ENCODE results near the gene JUND. TPM values are rescaled to one million over a fixed set of nuclear protein-coding genes. Genes with fewer than 3 reads are reported as not detected.
A peak's percentile ranks its signal among the peaks of the same experiment; 100 is the strongest.

The JUND gene
- total RNA-seq, 1 donor from 2014 or later: 111 TPM

GRCh38 chr19:18271433-18271841, 10.0 kb downstream of the JUND start:
- no peak overlapping the region for H3K4me3 ChIP-seq (ENCODE audit: low read length in 3 of 3)
- H3K27ac ChIP-seq (ENCODE audit: low read depth, low read length): no peak overlapping the region
- no peak overlapping the region for H3K9ac ChIP-seq (ENCODE audit: low read depth in 1 of 3, low read length in 3 of 3)

GRCh38 chr19:18270326-18270725, 11.1 kb downstream of the JUND start:
- Histone ChIP-seq H3K4me3 (ENCODE audit: low read length in 3 of 3) (no peak overlapping the region), H3K27ac (ENCODE audit: low read depth, low read length) (no peak overlapping the region), H3K9ac (ENCODE audit: low read depth in 1 of 3, low read length in 3 of 3) (no peak overlapping the region), H3K27me3 (ENCODE audit: control insufficient read depth in 3 of 3, insufficient read depth in 3 of 3, low read length in 3 of 3) (no peaks in the 10 kb centered on the region), H3K9me3 (ENCODE audit: control insufficient read depth in 3 of 3, low read length in 3 of 3) (no peaks in the 10 kb centered on the region), H3K36me3 (ENCODE audit: control insufficient read depth in 3 of 3, insufficient read depth in 3 of 3, low read length in 3 of 3) (peaks cover 14 to 24% (median 18%) of the 10 kb centered on the region in 3 donors), H3K4me1 (ENCODE audit: control insufficient read depth in 3 of 3, insufficient read depth in 3 of 3, low read length in 3 of 3) (peaks cover 12 to 19% (median 16%) of the 10 kb centered on the region in 3 donors)

More at GRCh38 chr19:18271433-18271841, 10.0 kb downstream of the JUND start:
- Histone ChIP-seq H3K4me1 (ENCODE audit: control insufficient read depth in 3 of 3, insufficient read depth in 3 of 3, low read length in 3 of 3) (peaks cover 18 to 26% (median 25%) of the 10 kb centered on the region in 3 donors), H3K27me3 (ENCODE audit: control insufficient read depth in 3 of 3, insufficient read depth in 3 of 3, low read length in 3 of 3) (no peaks in the 10 kb centered on the region), H3K36me3 (ENCODE audit: control insufficient read depth in 3 of 3, insufficient read depth in 3 of 3, low read length in 3 of 3) (peaks cover 10 to 13% (median 13%) of the 10 kb centered on the region in 3 donors), H3K9me3 (ENCODE audit: control insufficient read depth in 3 of 3, low read length in 3 of 3) (no peaks in the 10 kb centered on the region)

GRCh38 chr19:18269070-18269723, 12.2 kb downstream of the JUND start:
- Histone ChIP-seq H3K9ac (ENCODE audit: low read depth in 1 of 3, low read length in 3 of 3) (no peak overlapping the region), H3K9me3 (ENCODE audit: control insufficient read depth in 3 of 3, low read length in 3 of 3) (no peaks in the 10 kb centered on the region), H3K27ac (ENCODE audit: low read depth, low read length) (no peak overlapping the region), H3K27me3 (ENCODE audit: control insufficient read depth in 3 of 3, insufficient read depth in 3 of 3, low read length in 3 of 3) (no peaks in the 10 kb centered on the region), H3K4me3 (ENCODE audit: low read length in 3 of 3) (no peak overlapping the region), H3K36me3 (ENCODE audit: control insufficient read depth in 3 of 3, insufficient read depth in 3 of 3, low read length in 3 of 3) (peaks cover 14 to 32% (median 24%) of the 10 kb centered on the region in 3 donors), H3K4me1 (ENCODE audit: control insufficient read depth in 3 of 3, insufficient read depth in 3 of 3, low read length in 3 of 3) (peaks cover under 1 to 18% (median 13%) of the 10 kb centered on the region in 3 donors)

DNA sequence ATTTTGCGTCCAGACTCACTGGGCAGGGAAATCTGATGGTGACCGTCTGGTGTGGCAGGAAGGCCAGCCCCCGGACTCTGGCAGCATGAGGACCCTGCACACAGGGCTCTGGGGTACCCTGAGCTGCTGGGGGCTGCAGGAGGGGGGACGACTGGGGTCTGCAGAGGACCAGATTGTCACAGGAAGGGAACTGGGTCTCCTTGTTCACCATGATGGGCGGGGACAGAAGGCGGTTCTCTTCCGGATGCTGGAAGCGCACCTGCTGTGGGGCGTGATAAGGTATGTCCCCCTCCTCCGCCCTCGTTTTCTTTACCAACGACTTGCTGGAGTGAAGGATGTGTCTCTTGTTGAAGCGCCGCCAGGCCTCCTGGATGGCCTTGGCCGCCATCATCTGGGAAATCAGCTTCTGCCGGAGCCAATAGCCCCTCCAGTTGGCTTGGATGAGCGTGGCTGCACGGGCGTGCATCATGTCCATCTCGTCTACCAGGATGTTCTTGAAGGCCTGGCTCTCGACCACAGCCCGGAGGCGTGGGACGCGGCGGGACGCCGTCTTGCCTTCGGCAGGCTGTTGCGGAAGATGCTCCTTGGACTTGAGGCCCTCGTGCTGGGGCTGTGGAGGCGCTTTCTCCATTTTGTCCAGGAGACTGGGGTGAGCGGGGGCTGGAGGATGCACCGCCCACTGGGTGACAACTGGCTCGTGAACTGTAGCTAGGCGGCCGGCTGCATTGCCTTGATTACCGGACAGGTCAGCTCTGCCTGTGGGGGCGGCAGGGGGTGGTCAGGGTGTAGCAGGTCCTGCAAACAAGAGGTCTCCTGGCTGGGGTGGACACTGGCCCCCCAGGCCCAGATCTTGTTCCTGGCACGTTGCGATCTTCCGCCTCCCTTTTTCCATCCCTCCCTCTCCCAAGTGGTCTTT, 14.4 kb downstream of the JUND start:
- Histone ChIP-seq H3K9me3 (ENCODE audit: control insufficient read depth in 3 of 3, low read length in 3 of 3) (no peaks in the 10 kb centered on the region), H3K36me3 (ENCODE audit: control insufficient read depth in 3 of 3, insufficient read depth in 3 of 3, low read length in 3 of 3) (peaks cover 14 to 34% (median 31%) of the 10 kb centered on the region in 3 donors), H3K27me3 (ENCODE audit: control insufficient read depth in 3 of 3, insufficient read depth in 3 of 3, low read length in 3 of 3) (no peaks in the 10 kb centered on the region), H3K4me1 (ENCODE audit: control insufficient read depth in 3 of 3, insufficient read depth in 3 of 3, low read length in 3 of 3) (peaks cover 0 to 11% (median 7%) of the 10 kb centered on the region in 3 donors), H3K9ac (ENCODE audit: low read depth in 1 of 3, low read length in 3 of 3) (no peak overlapping the region), H3K27ac (ENCODE audit: low read depth, low read length) (no peak overlapping the region), H3K4me3 (ENCODE audit: low read length in 3 of 3) (no peak overlapping the region)

- H3K4me1 ChIP-seq (ENCODE audit: control insufficient read depth in 3 of 3, insufficient read depth in 3 of 3, low read length in 3 of 3): peaks cover 0 to 11% (median 7%) of the 10 kb centered on the region in 3 donors
- H3K36me3 ChIP-seq (ENCODE audit: control insufficient read depth in 3 of 3, insufficient read depth in 3 of 3, low read length in 3 of 3): peaks cover 14 to 34% (median 31%) of the 10 kb centered on the region in 3 donors
- H3K4me3 ChIP-seq (ENCODE audit: low read length in 3 of 3): no peak overlapping the region
- no peaks in the 10 kb centered on the region for H3K9me3 ChIP-seq (ENCODE audit: control insufficient read depth in 3 of 3, low read length in 3 of 3)
- no peaks in the 10 kb centered on the region for H3K27me3 ChIP-seq (ENCODE audit: control insufficient read depth in 3 of 3, insufficient read depth in 3 of 3, low read length in 3 of 3)
- H3K27ac ChIP-seq (ENCODE audit: low read depth, low read length): no peak overlapping the region
- no peak overlapping the region for H3K9ac ChIP-seq (ENCODE audit: low read depth in 1 of 3, low read length in 3 of 3)
Observed at GRCh38 chr19:18265582-18265981, 15.8 kb downstream of the JUND start.

DNA sequence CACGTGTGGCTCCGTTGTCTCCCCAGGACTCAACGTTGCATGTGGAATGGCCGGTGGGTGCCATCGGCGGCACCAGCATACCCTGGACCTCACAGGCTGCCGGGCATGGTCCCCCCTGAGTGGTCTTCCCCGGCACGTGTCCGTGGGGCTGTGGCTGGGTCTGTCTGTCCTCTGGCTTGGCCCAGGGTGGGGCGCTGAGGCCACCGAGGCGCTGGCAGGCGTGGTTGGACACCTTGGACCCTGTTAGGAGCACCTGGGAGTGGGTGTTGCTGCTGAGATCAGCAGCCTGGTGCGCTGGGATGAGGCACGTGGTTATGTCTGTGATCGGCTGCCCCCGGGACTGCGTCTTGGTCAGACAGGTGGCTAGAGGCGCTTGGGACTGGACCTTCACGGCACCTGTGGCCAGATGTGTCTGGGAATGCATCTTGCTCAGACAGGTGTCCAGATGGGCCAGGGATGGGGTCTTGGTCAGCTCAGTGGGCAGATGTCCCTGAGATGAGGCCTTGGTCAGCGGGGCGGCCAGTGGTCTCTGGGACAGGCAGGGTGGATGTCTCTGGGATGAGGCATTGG, 16.4 kb downstream of the JUND start:
- H3K4me1 ChIP-seq (ENCODE audit: control insufficient read depth in 3 of 3, insufficient read depth in 3 of 3, low read length in 3 of 3): peaks cover 0 to 11% (median 7%) of the 10 kb centered on the region in 3 donors
- H3K9ac ChIP-seq (ENCODE audit: low read depth in 1 of 3, low read length in 3 of 3): peak overlapping the region in 1 of 3 donors; percentile 45
- H3K36me3 ChIP-seq (ENCODE audit: control insufficient read depth in 3 of 3, insufficient read depth in 3 of 3, low read length in 3 of 3): peaks cover 14 to 34% (median 31%) of the 10 kb centered on the region in 3 donors
- no peak overlapping the region for H3K27ac ChIP-seq (ENCODE audit: low read depth, low read length)
- H3K27me3 ChIP-seq (ENCODE audit: control insufficient read depth in 3 of 3, insufficient read depth in 3 of 3, low read length in 3 of 3): no peaks in the 10 kb centered on the region
- H3K4me3 ChIP-seq (ENCODE audit: low read length in 3 of 3): no peak overlapping the region
- no peaks in the 10 kb centered on the region for H3K9me3 ChIP-seq (ENCODE audit: control insufficient read depth in 3 of 3, low read length in 3 of 3)

DNA sequence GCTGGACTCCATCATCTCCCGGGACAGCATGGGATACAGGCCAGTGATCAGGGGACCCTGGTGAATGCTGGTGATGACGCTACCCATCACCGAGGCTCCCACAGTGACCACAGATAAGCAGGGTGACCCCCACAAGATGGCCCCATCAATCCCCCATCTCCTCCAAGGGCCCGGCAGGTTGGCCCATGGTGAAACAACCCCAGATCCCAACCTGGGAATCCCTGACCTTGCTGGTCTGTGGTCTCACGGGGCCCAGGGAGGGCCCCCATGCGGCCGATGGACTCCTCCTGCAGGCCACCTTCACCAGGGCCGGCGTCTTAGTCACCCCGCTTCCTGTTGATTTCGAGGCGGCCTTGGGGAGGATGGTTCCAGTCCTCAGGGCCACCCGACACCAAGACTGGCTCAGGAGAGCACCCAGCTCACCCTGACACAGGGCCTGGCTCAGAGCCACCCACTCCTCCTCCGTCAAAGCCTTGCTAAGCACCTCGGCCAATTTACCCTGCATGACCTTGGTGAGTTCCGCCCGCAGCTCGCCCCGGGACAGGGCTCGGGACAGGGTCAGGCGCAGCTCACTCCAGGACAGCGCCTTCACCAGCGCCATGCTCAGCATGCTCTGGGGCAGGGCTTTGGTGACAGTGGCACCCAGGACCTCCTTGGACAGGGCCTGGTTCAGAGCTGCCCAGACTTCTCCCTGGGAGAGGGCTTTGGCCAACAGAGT, 17.1 kb downstream of the JUND start:
- peak overlapping the region in 1 of 3 donors; percentile 45 for H3K9ac ChIP-seq (ENCODE audit: low read depth in 1 of 3, low read length in 3 of 3)
- H3K4me3 ChIP-seq (ENCODE audit: low read length in 3 of 3): peak overlapping the region in 1 of 3 donors; percentile 13
- H3K4me1 ChIP-seq (ENCODE audit: control insufficient read depth in 3 of 3, insufficient read depth in 3 of 3, low read length in 3 of 3): peaks cover 0 to 11% (median 7%) of the 10 kb centered on the region in 3 donors
- peaks cover 14 to 33% (median 31%) of the 10 kb centered on the region in 3 donors for H3K36me3 ChIP-seq (ENCODE audit: control insufficient read depth in 3 of 3, insufficient read depth in 3 of 3, low read length in 3 of 3)
- H3K9me3 ChIP-seq (ENCODE audit: control insufficient read depth in 3 of 3, low read length in 3 of 3): no peaks in the 10 kb centered on the region
- H3K27ac ChIP-seq (ENCODE audit: low read depth, low read length): no peak overlapping the region
- no peaks in the 10 kb centered on the region for H3K27me3 ChIP-seq (ENCODE audit: control insufficient read depth in 3 of 3, insufficient read depth in 3 of 3, low read length in 3 of 3)

- Histone ChIP-seq H3K4me3 (ENCODE audit: low read length in 3 of 3) (no peak overlapping the region), H3K9me3 (ENCODE audit: control insufficient read depth in 3 of 3, low read length in 3 of 3) (no peaks in the 10 kb centered on the region), H3K9ac (ENCODE audit: low read depth in 1 of 3, low read length in 3 of 3) (no peak overlapping the region), H3K27ac (ENCODE audit: low read depth, low read length) (no peak overlapping the region), H3K36me3 (ENCODE audit: control insufficient read depth in 3 of 3, insufficient read depth in 3 of 3, low read length in 3 of 3) (peaks cover 14 to 31% (median 31%) of the 10 kb centered on the region in 3 donors), H3K27me3 (ENCODE audit: control insufficient read depth in 3 of 3, insufficient read depth in 3 of 3, low read length in 3 of 3) (no peaks in the 10 kb centered on the region), H3K4me1 (ENCODE audit: control insufficient read depth in 3 of 3, insufficient read depth in 3 of 3, low read length in 3 of 3) (peaks cover 0 to 11% (median 7%) of the 10 kb centered on the region in 3 donors)
Observed at GRCh38 chr19:18263324-18264136, 17.9 kb downstream of the JUND start.

- Histone ChIP-seq H3K9ac (ENCODE audit: low read depth in 1 of 3, low read length in 3 of 3) (no peak overlapping the region), H3K27ac (ENCODE audit: low read depth, low read length) (no peak overlapping the region), H3K4me1 (ENCODE audit: control insufficient read depth in 3 of 3, insufficient read depth in 3 of 3, low read length in 3 of 3) (peaks cover 0 to 11% (median 7%) of the 10 kb centered on the region in 3 donors), H3K9me3 (ENCODE audit: control insufficient read depth in 3 of 3, low read length in 3 of 3) (no peaks in the 10 kb centered on the region), H3K36me3 (ENCODE audit: control insufficient read depth in 3 of 3, insufficient read depth in 3 of 3, low read length in 3 of 3) (peaks cover 14 to 31% (median 26%) of the 10 kb centered on the region in 3 donors), H3K4me3 (ENCODE audit: low read length in 3 of 3) (no peak overlapping the region), H3K27me3 (ENCODE audit: control insufficient read depth in 3 of 3, insufficient read depth in 3 of 3, low read length in 3 of 3) (no peaks in the 10 kb centered on the region)
Observed at GRCh38 chr19:18262917-18263316, 18.5 kb downstream of the JUND start.

Data from skeletal muscle tissue (tissue), 4 donors.